HepG2 (cell line): ENCODE results near the gene ZSCAN32. TPM values are rescaled to one million over a fixed set of nuclear protein-coding genes. Genes with fewer than 3 reads are reported as not detected.

Source experiments
- ARID3A ChIP-seq: IDR thresholded peaks from 2 replicates; pipeline ENCODE4 v1.6.1; 2012; ENCODE audit warnings: low read depth, low read length, improper control_type of control experiment
- FOSL1 ChIP-seq: sonication (generic); formaldehyde crosslinking; IDR thresholded peaks from 2 replicates; pipeline ENCODE4 v1.9.0; 2021; ENCODE audit warnings: missing genetic modification reagents, borderline replicate concordance
- HIVEP1 ChIP-seq: sonication (generic); formaldehyde crosslinking; IDR thresholded peaks from 2 replicates; pipeline ENCODE4 v1.4.0; 2020; ENCODE audit warnings: mild to moderate bottlenecking, missing genetic modification reagents
- KDM5A ChIP-seq: fragments of 200-600 bp; sonication (generic); IDR thresholded peaks from 2 replicates; pipeline ENCODE4 v1.7.0; 2018; ENCODE audit warnings: antibody characterized with exemption, mild to moderate bottlenecking, low read length, borderline replicate concordance
- KLF16 ChIP-seq, 2 experiments: sonication (generic) in 1 of 2; formaldehyde crosslinking in 1 of 2; IDR thresholded peaks; 2 replicates each; pipeline versions ENCODE4 v1.6.1 to v1.8.0; 2016 to 2023; ENCODE audit warnings: missing genetic modification reagents in 2 of 2, missing compliant biosample characterization in 1 of 2
- NFE2L2 ChIP-seq: fragments of 150-350 bp; IDR thresholded peaks from 2 replicates; pipeline ENCODE4 v1.6.1; 2014; ENCODE audit warnings: low read length
- NR2F2 ChIP-seq: IDR thresholded peaks from 2 replicates; pipeline ENCODE4 v1.6.1; 2012; ENCODE audit warnings: low read depth, inconsistent platforms, borderline replicate concordance
- SP4 ChIP-seq: sonication (generic); formaldehyde crosslinking; IDR thresholded peaks from 2 replicates; pipeline ENCODE4 v1.8.1; 2023; ENCODE audit warnings: mild to moderate bottlenecking, missing genetic modification reagents
- TBX3 ChIP-seq: fragments of 450-650 bp; IDR thresholded peaks from 2 replicates; pipeline ENCODE4 v1.6.1; 2017; ENCODE audit warnings: antibody characterized with exemption, mild to moderate bottlenecking, inconsistent platforms, borderline replicate concordance
- ZBTB38 ChIP-seq: sonication (generic); formaldehyde crosslinking; IDR thresholded peaks from 2 replicates; pipeline ENCODE4 v1.5.1; 2020; ENCODE audit warnings: mild to moderate bottlenecking, missing genetic modification reagents
- ZNF138 ChIP-seq: sonication (generic); formaldehyde crosslinking; IDR thresholded peaks from 2 replicates; pipeline ENCODE4 v1.5.0; 2020; ENCODE audit warnings: mild to moderate bottlenecking, low read depth, missing genetic modification reagents
- ZNF224 ChIP-seq: sonication (generic); formaldehyde crosslinking; IDR thresholded peaks from 2 replicates; pipeline ENCODE4 v1.5.0; 2020; ENCODE audit warnings: mild to moderate bottlenecking, missing genetic modification reagents
- ZNF274 ChIP-seq: sonication (generic); formaldehyde crosslinking; IDR thresholded peaks from 2 replicates; pipeline ENCODE4 v1.5.1; 2020; ENCODE audit warnings: mild to moderate bottlenecking, missing genetic modification reagents
- ZNF317 ChIP-seq: sonication (generic); formaldehyde crosslinking; IDR thresholded peaks from 2 replicates; pipeline ENCODE4 v1.5.0; 2020; ENCODE audit warnings: mild to moderate bottlenecking, missing genetic modification reagents
- ZNF350 ChIP-seq: sonication (generic); formaldehyde crosslinking; IDR thresholded peaks from 2 replicates; pipeline ENCODE4 v1.4.0; 2020; ENCODE audit warnings: mild to moderate bottlenecking, low read depth, missing genetic modification reagents, borderline replicate concordance
- polyA plus RNA-seq, 8 experiments: library from polyadenylated mRNA; depleted of rRNA in 3 of 8; stranded (reverse) in 7 of 8; unstranded in 1 of 8; fragments of >200 nt; fragmentation: Illumina TruSeq in 4 of 8; extraction: Trizol in 4 of 8; gene quantifications; 2 replicates each; pipeline versions ENCODE4 v1.2.1 to v1.2.3, GENCODE V29; 2011 to 2016; ENCODE audit warnings: low read depth in 4 of 8, missing spikeins in 1 of 8, mixed read lengths in 1 of 8; ENCODE audit not compliant: insufficient read depth in 1 of 8
- total RNA-seq, 5 experiments: library from RNA; depleted of rRNA; stranded (reverse); fragments of >200 nt; fragmentation: Illumina TruSeq; extraction: Trizol; gene quantifications; 2 replicates each; pipeline ENCODE4 v1.2.3, GENCODE V29; 2016; ENCODE audit warnings: low read depth in 1 of 5
- TF ChIP-seq, protein P1 (sequence below): sonication (generic); formaldehyde crosslinking; IDR thresholded peaks from 2 replicates; pipeline ENCODE4 v1.5.0; 2020; ENCODE audit warnings: missing genetic modification reagents
- TF ChIP-seq, protein P2 (sequence below): sonication (generic); formaldehyde crosslinking; IDR thresholded peaks from 2 replicates; pipeline ENCODE4 v1.8.1; 2023; ENCODE audit warnings: mild to moderate bottlenecking, inconsistent platforms, moderate library complexity, missing genetic modification reagents, borderline replicate concordance
- TF ChIP-seq, protein P3 (sequence below): sonication (generic); formaldehyde crosslinking; conservative IDR thresholded peaks from 2 replicates; pipeline ENCODE4 v1.4.0; 2020; ENCODE audit warnings: missing genetic modification reagents

The ZSCAN32 gene
- total and polyA plus RNA-seq, 2 of the 13 experiments (the other 11 are each of a cell fraction or from before 2014, with no cell fraction given): 10.7 to 12.8 TPM

GRCh38 chr16:3400446-3400778 lies 392 bp downstream of the ZSCAN32 start (continued):
- TF ChIP-seq, protein P1, sequence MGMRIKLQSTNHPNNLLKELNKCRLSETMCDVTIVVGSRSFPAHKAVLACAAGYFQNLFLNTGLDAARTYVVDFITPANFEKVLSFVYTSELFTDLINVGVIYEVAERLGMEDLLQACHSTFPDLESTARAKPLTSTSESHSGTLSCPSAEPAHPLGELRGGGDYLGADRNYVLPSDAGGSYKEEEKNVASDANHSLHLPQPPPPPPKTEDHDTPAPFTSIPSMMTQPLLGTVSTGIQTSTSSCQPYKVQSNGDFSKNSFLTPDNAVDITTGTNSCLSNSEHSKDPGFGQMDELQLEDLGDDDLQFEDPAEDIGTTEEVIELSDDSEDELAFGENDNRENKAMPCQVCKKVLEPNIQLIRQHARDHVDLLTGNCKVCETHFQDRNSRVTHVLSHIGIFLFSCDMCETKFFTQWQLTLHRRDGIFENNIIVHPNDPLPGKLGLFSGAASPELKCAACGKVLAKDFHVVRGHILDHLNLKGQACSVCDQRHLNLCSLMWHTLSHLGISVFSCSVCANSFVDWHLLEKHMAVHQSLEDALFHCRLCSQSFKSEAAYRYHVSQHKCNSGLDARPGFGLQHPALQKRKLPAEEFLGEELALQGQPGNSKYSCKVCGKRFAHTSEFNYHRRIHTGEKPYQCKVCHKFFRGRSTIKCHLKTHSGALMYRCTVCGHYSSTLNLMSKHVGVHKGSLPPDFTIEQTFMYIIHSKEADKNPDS: no peak
- TF ChIP-seq ZNF317 (CRISPR knock-in tag) (no peak), ARID3A (no peak), KLF16 (CRISPR knock-in tag; IDR thresholded peaks at IDR 0.05) (no peak), ZNF138 (CRISPR knock-in tag) (no peak), ZNF274 (CRISPR knock-in tag) (no peak), TBX3 (no peak), HIVEP1 (no peak), ZNF350 (CRISPR knock-in tag) (no peak), FOSL1 (CRISPR knock-in tag) (no peak), NFE2L2 (no peak), KDM5A (peak; percentile 63; the same call in 1 of the 2 replicates), ZNF224 (CRISPR knock-in tag) (no peak), NR2F2 (0 out of 2 replicates have a peak, but pooled peaks have one; percentile 25), SP4 (no peak), ZBTB38 (CRISPR knock-in tag) (no peak)
- TF ChIP-seq, protein P2, sequence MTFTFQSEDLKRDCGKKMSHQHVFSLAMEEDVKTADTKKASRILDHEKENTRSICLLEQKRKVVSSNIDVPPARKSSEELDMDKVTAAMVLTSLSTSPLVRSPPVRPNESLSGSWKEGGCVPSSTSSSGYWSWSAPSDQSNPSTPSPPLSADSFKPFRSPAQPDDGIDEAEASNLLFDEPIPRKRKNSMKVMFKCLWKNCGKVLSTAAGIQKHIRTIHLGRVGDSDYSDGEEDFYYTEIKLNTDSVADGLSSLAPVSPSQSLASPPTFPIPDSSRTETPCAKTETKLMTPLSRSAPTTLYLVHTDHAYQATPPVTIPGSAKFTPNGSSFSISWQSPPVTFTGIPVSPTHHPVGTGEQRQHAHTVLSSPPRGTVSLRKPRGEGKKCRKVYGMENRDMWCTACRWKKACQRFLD (CRISPR knock-in tag): no peak; the same call in 1 of the 2 replicates
- TF ChIP-seq, protein P3, sequence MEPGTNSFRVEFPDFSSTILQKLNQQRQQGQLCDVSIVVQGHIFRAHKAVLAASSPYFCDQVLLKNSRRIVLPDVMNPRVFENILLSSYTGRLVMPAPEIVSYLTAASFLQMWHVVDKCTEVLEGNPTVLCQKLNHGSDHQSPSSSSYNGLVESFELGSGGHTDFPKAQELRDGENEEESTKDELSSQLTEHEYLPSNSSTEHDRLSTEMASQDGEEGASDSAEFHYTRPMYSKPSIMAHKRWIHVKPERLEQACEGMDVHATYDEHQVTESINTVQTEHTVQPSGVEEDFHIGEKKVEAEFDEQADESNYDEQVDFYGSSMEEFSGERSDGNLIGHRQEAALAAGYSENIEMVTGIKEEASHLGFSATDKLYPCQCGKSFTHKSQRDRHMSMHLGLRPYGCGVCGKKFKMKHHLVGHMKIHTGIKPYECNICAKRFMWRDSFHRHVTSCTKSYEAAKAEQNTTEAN (CRISPR knock-in tag): no peak
